ENCODE measurements around the gene RILPL1.
A peak's percentile ranks its signal among the peaks of the same experiment; 100 is the strongest.
"Not testable (repeated sequence)": the region's sequence is repeated elsewhere in the genome, so short reads cannot be mapped to it uniquely, and the experiment has no call there.

The RILPL1 gene

GRCh38 chr12:123474485-123475245, 58.9 kb downstream of the RILPL1 start:
- no peak overlapping the region for H3K4me3 ChIP-seq (ENCODE audit: low read depth, low read length)
- TF ChIP-seq CTCF (IDR thresholded peaks at IDR 0.05; ENCODE audit: borderline replicate concordance, insufficient read depth, low read depth, low read length), result no peak

- TF ChIP-seq CTCF (IDR thresholded peaks at IDR 0.05; ENCODE audit: borderline replicate concordance, insufficient read depth, low read depth, low read length), result no peak
- no peak overlapping the region for H3K4me3 ChIP-seq (ENCODE audit: low read depth, low read length)
Measured at GRCh38 chr12:123472438-123472849, 61.1 kb downstream of the RILPL1 start.

DNA sequence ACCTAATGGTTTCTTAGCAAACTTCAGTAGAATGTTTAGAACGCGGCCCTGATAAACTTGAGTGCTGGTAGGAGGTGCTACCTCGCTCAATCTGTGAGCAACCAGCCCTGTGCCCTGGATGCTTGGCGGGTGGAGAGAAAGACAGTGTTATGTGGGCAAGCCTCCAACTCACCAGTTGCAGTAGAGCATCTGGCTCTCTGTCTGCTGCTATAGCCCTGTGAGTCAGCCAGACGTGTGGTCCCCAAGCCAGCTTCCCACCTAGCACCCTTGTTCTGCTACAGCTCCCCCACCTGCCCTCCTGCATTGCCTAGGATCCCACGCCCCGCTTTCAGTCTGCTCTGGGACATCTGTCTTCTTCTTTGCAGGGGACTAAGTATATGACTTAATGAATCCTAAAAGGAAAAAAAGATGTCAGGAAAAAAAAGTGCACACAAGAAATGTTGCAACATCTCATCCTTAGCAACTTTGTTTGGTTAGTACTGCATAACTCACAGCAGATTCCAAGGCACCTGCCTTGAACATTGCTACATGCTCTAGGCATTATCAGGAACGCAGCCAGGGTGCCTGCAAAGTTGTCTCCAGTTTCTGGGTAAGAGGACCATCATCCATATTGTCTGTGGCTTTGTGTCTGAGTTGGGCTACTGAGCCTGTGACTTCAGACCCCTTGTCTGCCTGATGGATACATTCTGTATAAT, 62.0 kb downstream of the RILPL1 start:
- H3K4me3 ChIP-seq (ENCODE audit: low read depth, low read length), result no peak overlapping the region

GRCh38 chr12:123469978-123470377, 63.5 kb downstream of the RILPL1 start:
- no peak for TF ChIP-seq CTCF (IDR thresholded peaks at IDR 0.05; ENCODE audit: borderline replicate concordance, insufficient read depth, low read depth, low read length)
- no peak overlapping the region for H3K4me3 ChIP-seq (ENCODE audit: low read depth, low read length)

More for the DNA sequence above, 62.0 kb downstream of the RILPL1 start:
- no peak for TF ChIP-seq CTCF (IDR thresholded peaks at IDR 0.05; ENCODE audit: borderline replicate concordance, insufficient read depth, low read depth, low read length)

- H3K4me3 ChIP-seq (ENCODE audit: low read depth, low read length), result no peak overlapping the region
- peak; percentile 42; the same call in 1 of the 2 replicates for TF ChIP-seq CTCF (IDR thresholded peaks at IDR 0.05; ENCODE audit: borderline replicate concordance, insufficient read depth, low read depth, low read length)
Measured at GRCh38 chr12:123468786-123469185, 64.7 kb downstream of the RILPL1 start.

DNA sequence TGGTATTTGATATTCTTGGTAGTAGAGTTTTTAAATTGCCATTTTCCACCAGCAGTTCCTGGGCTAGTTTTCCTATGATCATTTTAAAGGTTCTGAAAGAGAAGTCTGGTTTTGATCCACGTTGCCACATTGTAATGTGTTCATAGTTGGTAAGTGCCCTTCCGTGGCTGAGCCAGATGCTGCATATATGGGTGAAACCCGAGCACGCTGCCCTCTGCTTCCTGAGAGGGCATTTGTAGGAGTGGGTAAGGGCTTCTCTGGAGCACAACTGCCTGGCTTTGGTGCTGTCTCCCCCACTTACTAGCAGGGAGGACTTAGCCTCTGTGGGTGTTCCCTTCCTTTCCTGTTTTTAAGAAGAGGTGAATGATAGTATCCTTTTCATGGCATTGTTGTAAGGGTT, 68.4 kb downstream of the RILPL1 start:
- TF ChIP-seq CTCF (IDR thresholded peaks at IDR 0.05; ENCODE audit: borderline replicate concordance, insufficient read depth, low read depth, low read length), result no peak
- H3K4me3 ChIP-seq (ENCODE audit: low read depth, low read length), result no peak overlapping the region

GRCh38 chr12:123463174-123463573, 70.3 kb downstream of the RILPL1 start:
- not testable (repeated sequence) for H3K4me3 ChIP-seq (ENCODE audit: low read depth, low read length)
